HEK293 (cell line): Measurements from ENCODE around the gene GAP43.

Experiments used
- CTCF ChIA-PET: fragments of 350-600 bp; formaldehyde crosslinking; extraction: SDS; loops from one replicate; lab custom pipeline; 2021; ENCODE audit warnings: antibody characterized with exemption; lab: Yijun Ruan, JAX
- POLR2A ChIA-PET: fragments of 300-600 bp; formaldehyde crosslinking; extraction: SDS; loops from one replicate; lab custom pipeline; 2020; ENCODE audit warnings: antibody characterized with exemption, inconsistent platforms; lab: Yijun Ruan, JAX
- H3K27ac ChIP-seq: fragments of 200-500 bp; sonication (Bioruptor generic); 2 replicates; pipeline ENCODE4 v1.5.1; 2014; ENCODE audit warnings: low read depth, low read length, control low read depth, inconsistent platforms; ENCODE audit errors: extremely low read depth
- H3K36me3 ChIP-seq, 2 experiments: fragments of 200-500 bp in 1 of 2; sonication (Bioruptor generic) in 1 of 2; 1 replicate in 1 of 2; 2 replicates in 1 of 2; pipeline ENCODE4 v1.5.1; 2014 to 2017; ENCODE audit warnings: inconsistent platforms in 2 of 2, low read length in 2 of 2; ENCODE audit not compliant: control insufficient read depth in 2 of 2, insufficient read depth in 1 of 2
- H3K4me1 ChIP-seq: fragments of 200-500 bp; sonication (Bioruptor generic); 2 replicates; pipeline ENCODE4 v1.5.1; 2014; ENCODE audit warnings: mild to moderate bottlenecking, low read length, inconsistent platforms; ENCODE audit not compliant: control insufficient read depth, insufficient read depth
- H3K4me3 ChIP-seq: 2 replicates; pipeline ENCODE4 v1.5.1; 2011; ENCODE audit warnings: low read depth, mild to moderate bottlenecking, control low read depth, low read length, moderate library complexity
- H3K9me3 ChIP-seq: fragments of 200-500 bp; sonication (Bioruptor generic); 2 replicates; pipeline ENCODE4 v1.5.1; 2014; ENCODE audit warnings: low read depth, low read length, inconsistent platforms; ENCODE audit not compliant: control insufficient read depth, insufficient read depth
- GLIS1 ChIP-seq: fragments of 450-650 bp; formaldehyde crosslinking; IDR thresholded peaks from 2 replicates; pipeline ENCODE4 v1.5.1; 2016; ENCODE audit warnings: missing biosample characterization, missing genetic modification characterization
- GLIS2 ChIP-seq: fragments of 450-650 bp; formaldehyde crosslinking; IDR thresholded peaks from 2 replicates; pipeline ENCODE4 v1.5.1; 2016; ENCODE audit warnings: missing biosample characterization, missing genetic modification characterization
- INSM2 ChIP-seq: fragments of 450-650 bp; formaldehyde crosslinking; IDR thresholded peaks from 2 replicates; pipeline ENCODE4 v1.5.1; 2016; ENCODE audit warnings: missing biosample characterization, missing genetic modification characterization
- KLF10 ChIP-seq: fragments of 450-650 bp; IDR thresholded peaks from 2 replicates; pipeline ENCODE4 v1.5.1; 2018; ENCODE audit warnings: missing biosample characterization, mild to moderate bottlenecking, missing genetic modification characterization
- KLF17 ChIP-seq: fragments of 450-650 bp; formaldehyde crosslinking; IDR thresholded peaks from 2 replicates; pipeline ENCODE4 v1.5.1; 2016; ENCODE audit warnings: missing biosample characterization, missing genetic modification characterization
- OVOL3 ChIP-seq: fragments of 450-650 bp; formaldehyde crosslinking; IDR thresholded peaks from 2 replicates; pipeline ENCODE4 v1.5.1; 2016; ENCODE audit warnings: missing biosample characterization, missing genetic modification characterization
- SCRT1 ChIP-seq: fragments of 450-650 bp; formaldehyde crosslinking; IDR thresholded peaks from 2 replicates; pipeline ENCODE4 v1.5.1; 2016; ENCODE audit warnings: missing biosample characterization, missing genetic modification characterization, borderline replicate concordance
- SP2 ChIP-seq: fragments of 450-650 bp; formaldehyde crosslinking; IDR thresholded peaks from 2 replicates; pipeline ENCODE4 v1.5.1; 2016; ENCODE audit warnings: missing biosample characterization, missing genetic modification characterization
- SP7 ChIP-seq: fragments of 450-650 bp; formaldehyde crosslinking; IDR thresholded peaks from 2 replicates; pipeline ENCODE4 v1.5.1; 2016; ENCODE audit warnings: missing biosample characterization, missing genetic modification characterization
- ZBTB7A ChIP-seq: fragments of 450-650 bp; formaldehyde crosslinking; IDR thresholded peaks from 2 replicates; pipeline ENCODE4 v1.5.1; 2016; ENCODE audit warnings: low read depth, missing biosample characterization, missing genetic modification characterization
- ZBTB8A ChIP-seq: fragments of 450-650 bp; formaldehyde crosslinking; IDR thresholded peaks from 2 replicates; pipeline ENCODE4 v1.5.1; 2016; ENCODE audit warnings: missing biosample characterization, missing genetic modification characterization
- ZNF148 ChIP-seq: fragments of 450-650 bp; formaldehyde crosslinking; IDR thresholded peaks from 2 replicates; pipeline ENCODE4 v1.5.0; 2017; ENCODE audit warnings: missing biosample characterization, missing genetic modification characterization, borderline replicate concordance
- ZNF2 ChIP-seq: fragments of 450-650 bp; formaldehyde crosslinking; IDR thresholded peaks from 2 replicates; pipeline ENCODE4 v1.5.1; 2016; ENCODE audit warnings: missing biosample characterization, missing genetic modification characterization
- ZNF335 ChIP-seq: fragments of 450-650 bp; formaldehyde crosslinking; conservative IDR thresholded peaks from 2 replicates; pipeline ENCODE4 v1.5.1; 2016; ENCODE audit warnings: missing biosample characterization, missing genetic modification characterization
- ZNF37A ChIP-seq: fragments of 450-650 bp; IDR thresholded peaks from 2 replicates; pipeline ENCODE4 v1.5.1; 2018; ENCODE audit warnings: missing biosample characterization, missing genetic modification characterization
- ZNF391 ChIP-seq: fragments of 450-650 bp; formaldehyde crosslinking; IDR thresholded peaks from 2 replicates; pipeline ENCODE4 v1.5.1; 2016; ENCODE audit warnings: low read depth, missing biosample characterization, missing genetic modification characterization, borderline replicate concordance
- ZNF394 ChIP-seq: fragments of 450-650 bp; formaldehyde crosslinking; IDR thresholded peaks from 2 replicates; pipeline ENCODE4 v1.5.1; 2016; ENCODE audit warnings: missing biosample characterization, missing genetic modification characterization, mild to moderate bottlenecking, moderate library complexity, borderline replicate concordance
- ZNF488 ChIP-seq: fragments of 450-650 bp; formaldehyde crosslinking; IDR thresholded peaks from 2 replicates; pipeline ENCODE4 v1.5.1; 2016; ENCODE audit warnings: missing biosample characterization, missing genetic modification characterization
- ZNF514 ChIP-seq: fragments of 450-650 bp; formaldehyde crosslinking; IDR thresholded peaks from 2 replicates; pipeline ENCODE4 v1.5.1; 2016; ENCODE audit warnings: missing biosample characterization, missing genetic modification characterization
- ZNF521 ChIP-seq: fragments of 450-650 bp; formaldehyde crosslinking; IDR thresholded peaks from 2 replicates; pipeline ENCODE4 v1.5.1; 2017; ENCODE audit warnings: missing biosample characterization, mild to moderate bottlenecking, missing genetic modification characterization
- ZNF639 ChIP-seq: fragments of 450-650 bp; formaldehyde crosslinking; IDR thresholded peaks from 2 replicates; pipeline ENCODE4 v1.5.1; 2016; ENCODE audit warnings: missing biosample characterization, missing genetic modification characterization
- ZNF660 ChIP-seq: fragments of 450-650 bp; IDR thresholded peaks from 2 replicates; pipeline ENCODE4 v1.5.1; 2018; ENCODE audit warnings: missing biosample characterization, mild to moderate bottlenecking, missing genetic modification characterization
- ZNF76 ChIP-seq: fragments of 450-650 bp; formaldehyde crosslinking; IDR thresholded peaks from 2 replicates; pipeline ENCODE4; 2016; ENCODE audit warnings: low read depth, missing biosample characterization, missing genetic modification characterization, borderline replicate concordance
- ZNF777 ChIP-seq: fragments of 450-650 bp; formaldehyde crosslinking; IDR thresholded peaks from 2 replicates; pipeline ENCODE4 v1.5.1; 2017; ENCODE audit warnings: missing biosample characterization, missing genetic modification characterization, borderline replicate concordance

Gene GAP43

GRCh38 chr3:115657168-115657567, 33.9 kb downstream of the GAP43 start (continued):
- TF ChIP-seq ZNF639 (tag by site-specific recombination): no peak
- no peak for TF ChIP-seq ZNF488 (tag by site-specific recombination)
- TF ChIP-seq, all 188 proteins: peak for 0

- peaks cover 3% of the 10 kb centered on the region; the same call in 1 of the 2 replicates for H3K4me1 ChIP-seq
- H3K9me3 ChIP-seq: no peaks in the 10 kb centered on the region
- CTCF ChIA-PET: interaction anchor here (0.6 to 0.7 kb wide), 2 partner anchors 230 to 410 kb away, joined by 3 to 4 read pairs; no protein-coding TSS in a partner anchor
- POLR2A ChIA-PET: no interaction called here
- H3K4me3 ChIP-seq: peak overlapping the region; percentile 52
- TF ChIP-seq ZNF148 (no peak), SCRT1 (tag by site-specific recombination) (no peak), ZNF521 (tag by site-specific recombination) (no peak), ZNF2 (tag by site-specific recombination) (0 out of 2 replicates have a peak, but pooled peaks have one; percentile 18)
- H3K36me3 ChIP-seq: no peaks in the 10 kb centered on the region
- H3K27ac ChIP-seq: peak overlapping the region; percentile 90
These were observed 34.7 kb downstream of the GAP43 start for GRCh38 chr3:115658032-115658336.

- Histone ChIP-seq H3K4me1 (peaks cover 3% of the 10 kb centered on the region; the same call in 1 of the 2 replicates), H3K36me3 (no peaks in the 10 kb centered on the region), H3K9me3 (no peaks in the 10 kb centered on the region), H3K27ac (peak overlapping the region; percentile 90), H3K4me3 (peak overlapping the region; percentile 52)
- CTCF ChIA-PET: interaction anchor here (0.7 to 1.0 kb wide), 2 partner anchors 14 to 230 kb away, joined by 3 to 4 read pairs; no protein-coding TSS in a partner anchor
- POLR2A ChIA-PET: interaction anchor here (0.9 to 1.1 kb wide), 2 partner anchors 125 to 512 kb away, joined by 3 to 6 read pairs; partner anchors contain the start of gene ZBTB20
- TF ChIP-seq ZNF777 (tag by site-specific recombination) (no peak), ZNF394 (0 out of 2 replicates have a peak, but pooled peaks have one; percentile 14), KLF10 (peak; percentile 49; the same call in 1 of the 2 replicates), ZNF391 (no peak), GLIS1 (tag by site-specific recombination) (peak; percentile 92), ZNF37A (tag by site-specific recombination) (no peak), ZNF335 (tag by site-specific recombination) (peak; percentile 79; the same call in 1 of the 2 replicates), ZNF514 (tag by site-specific recombination) (no peak), ZNF660 (0 out of 2 replicates have a peak, but pooled peaks have one; percentile 46), OVOL3 (tag by site-specific recombination) (no peak), SP7 (0 out of 2 replicates have a peak, but pooled peaks have one; percentile 26), ZBTB8A (tag by site-specific recombination) (peak; percentile 90), ZNF76 (0 out of 2 replicates have a peak, but pooled peaks have one; percentile 11), SP2 (peak; percentile 52), GLIS2 (tag by site-specific recombination) (peak; percentile 89), KLF17 (tag by site-specific recombination) (0 out of 2 replicates have a peak, but pooled peaks have one; percentile 20), ZBTB7A (tag by site-specific recombination) (0 out of 2 replicates have a peak, but pooled peaks have one; percentile 18), INSM2 (no peak)
These were observed 35.2 kb downstream of the GAP43 start for GRCh38 chr3:115658337-115659181.
